Upper lobe of left lung (tissue), 6 donors: ENCODE results near the gene GJA5. TPM values are rescaled to one million over a fixed set of nuclear protein-coding genes. Genes with fewer than 3 reads are reported as not detected.

ENCODE experiments used
- ATAC-seq, 2 donors: fragments of 200-7000 bp; cut with Tn5 transposase; one replicate each; pipeline ENCODE4 v1.9.1; 2022; ENCODE audit warnings: mild to moderate bottlenecking in 2 of 2, moderate library complexity in 2 of 2; ENCODE audit not compliant: low FRiP score in 2 of 2
- DNase-seq, 2 donors: peaks; one replicate each; pipeline ENCODE4 v3.0.0-alpha.2; 2019 to 2020
- H3K27ac ChIP-seq, 4 donors: fragments of 200-600 bp; sonication (generic); one replicate each; pipeline ENCODE4 v1.5.1; 2016 to 2019
- H3K27me3 ChIP-seq, 4 donors: fragments of 200-600 bp; sonication (generic); one replicate each; pipeline ENCODE4 v1.5.1; 2017 to 2019
- H3K36me3 ChIP-seq, 4 donors: fragments of 200-600 bp; sonication (generic); one replicate each; pipeline ENCODE4 v1.5.1; 2016 to 2019
- H3K4me1 ChIP-seq, 4 donors: fragments of 200-600 bp; sonication (generic); one replicate each; pipeline ENCODE4 v1.5.1; 2018 to 2019
- H3K4me3 ChIP-seq, 4 donors: fragments of 200-600 bp; sonication (generic); one replicate each; pipeline ENCODE4 v1.5.1; 2017 to 2019; ENCODE audit warnings: mild to moderate bottlenecking in 2 of 4, moderate library complexity in 1 of 4
- H3K9me3 ChIP-seq, 4 donors: fragments of 200-600 bp; sonication (generic); one replicate each; pipeline ENCODE4 v1.5.1; 2018 to 2019
- EP300 ChIP-seq, 4 donors: sonication (generic); formaldehyde crosslinking; IDR thresholded peaks; one replicate each; pipeline ENCODE4 v1.5.1; 2017; ENCODE audit warnings: antibody characterized with exemption in 4 of 4, control low read depth in 2 of 4
- POLR2A ChIP-seq, 4 donors: fragments of 450-650 bp; IDR thresholded peaks; one replicate each; pipeline ENCODE4 v1.5.1; 2016 to 2017; ENCODE audit warnings: antibody characterized with exemption in 4 of 4, mild to moderate bottlenecking in 2 of 4
- POLR2AphosphoS5 ChIP-seq, 2 donors: sonication (generic); formaldehyde crosslinking; IDR thresholded peaks; one replicate each; pipeline ENCODE4 v1.5.1; 2017; ENCODE audit warnings: antibody characterized with exemption in 2 of 2
- WGBS, 2 donors: methylation state at CpG; one replicate each; pipeline ENCODE4 v1.1.5; 2017 to 2018; 5-methylcytosine and 5-hydroxymethylcytosine counted together
- total RNA-seq, 6 donors: library from RNA; depleted of rRNA in 4 of 6; stranded (reverse); fragments of >200 nt in 4 of 6; gene quantifications; one replicate each; pipeline versions ENCODE4 v1.1.0 to v1.2.1, GENCODE V29; 2016 to 2021
- TF ChIP-seq, protein P1 (sequence below), 6 experiments: fragments of 450-650 bp in 4 of 6; fragments of 200-600 bp in 2 of 6; sonication (generic) in 2 of 6; IDR thresholded peaks; one replicate each; pipeline ENCODE4 v1.5.1; 2016 to 2019; ENCODE audit warnings: antibody characterized with exemption in 6 of 6
- donor health status: DM: no; HTN: no; CAD: no; lungs with moderate emphysema.
- donor health status: DM: no; HTN: yes; CAD: no; lungs with severe emphysema.

GJA5 gene
- total RNA-seq, 6 donors from 2014 or later = 6.3 to 83.5 (median 38.2) TPM

- no peak for DNase-seq
- Histone ChIP-seq H3K27me3 (no peaks in the 10 kb centered on the region), H3K4me3 (no peak overlapping the region), H3K27ac (no peak overlapping the region), H3K36me3 (no peaks in the 10 kb centered on the region), H3K9me3 (no peaks in the 10 kb centered on the region), H3K4me1 (no peaks in the 10 kb centered on the region)
- TF ChIP-seq POLR2AphosphoS5 (IDR thresholded peaks at IDR 0.05) (no peak), POLR2A (IDR thresholded peaks at IDR 0.05) (no peak), EP300 (IDR thresholded peaks at IDR 0.05) (no peak)
- TF ChIP-seq, protein P1, sequence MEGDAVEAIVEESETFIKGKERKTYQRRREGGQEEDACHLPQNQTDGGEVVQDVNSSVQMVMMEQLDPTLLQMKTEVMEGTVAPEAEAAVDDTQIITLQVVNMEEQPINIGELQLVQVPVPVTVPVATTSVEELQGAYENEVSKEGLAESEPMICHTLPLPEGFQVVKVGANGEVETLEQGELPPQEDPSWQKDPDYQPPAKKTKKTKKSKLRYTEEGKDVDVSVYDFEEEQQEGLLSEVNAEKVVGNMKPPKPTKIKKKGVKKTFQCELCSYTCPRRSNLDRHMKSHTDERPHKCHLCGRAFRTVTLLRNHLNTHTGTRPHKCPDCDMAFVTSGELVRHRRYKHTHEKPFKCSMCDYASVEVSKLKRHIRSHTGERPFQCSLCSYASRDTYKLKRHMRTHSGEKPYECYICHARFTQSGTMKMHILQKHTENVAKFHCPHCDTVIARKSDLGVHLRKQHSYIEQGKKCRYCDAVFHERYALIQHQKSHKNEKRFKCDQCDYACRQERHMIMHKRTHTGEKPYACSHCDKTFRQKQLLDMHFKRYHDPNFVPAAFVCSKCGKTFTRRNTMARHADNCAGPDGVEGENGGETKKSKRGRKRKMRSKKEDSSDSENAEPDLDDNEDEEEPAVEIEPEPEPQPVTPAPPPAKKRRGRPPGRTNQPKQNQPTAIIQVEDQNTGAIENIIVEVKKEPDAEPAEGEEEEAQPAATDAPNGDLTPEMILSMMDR (IDR thresholded peaks at IDR 0.05) = no peak
- ATAC-seq = no peak
- 87 to 95% methylated on average over 2 of the region's 2 CpGs for WGBS, 2 donors
Observed at GRCh38 chr1:147800804-147801203, 40.4 kb upstream of the GJA5 start.

GRCh38 chr1:147798731-147799130 lies 38.3 kb upstream of the GJA5 start:
- Histone ChIP-seq H3K4me1 (peaks cover 0 to 6% (median 0%) of the 10 kb centered on the region in 4 donors), H3K9me3 (no peaks in the 10 kb centered on the region), H3K27ac (no peak overlapping the region), H3K27me3 (no peaks in the 10 kb centered on the region), H3K36me3 (no peaks in the 10 kb centered on the region), H3K4me3 (no peak overlapping the region)
- ATAC-seq (no peak), DNase-seq (no peak)
- TF ChIP-seq POLR2A (IDR thresholded peaks at IDR 0.05) = no peak
- TF ChIP-seq, protein P1 (IDR thresholded peaks at IDR 0.05) = no peak
- TF ChIP-seq EP300 (IDR thresholded peaks at IDR 0.05) = no peak
- TF ChIP-seq POLR2AphosphoS5 (IDR thresholded peaks at IDR 0.05) = no peak
- 66 to 84% methylated on average over 3 of the region's 3 CpGs for WGBS, 2 donors

DNA sequence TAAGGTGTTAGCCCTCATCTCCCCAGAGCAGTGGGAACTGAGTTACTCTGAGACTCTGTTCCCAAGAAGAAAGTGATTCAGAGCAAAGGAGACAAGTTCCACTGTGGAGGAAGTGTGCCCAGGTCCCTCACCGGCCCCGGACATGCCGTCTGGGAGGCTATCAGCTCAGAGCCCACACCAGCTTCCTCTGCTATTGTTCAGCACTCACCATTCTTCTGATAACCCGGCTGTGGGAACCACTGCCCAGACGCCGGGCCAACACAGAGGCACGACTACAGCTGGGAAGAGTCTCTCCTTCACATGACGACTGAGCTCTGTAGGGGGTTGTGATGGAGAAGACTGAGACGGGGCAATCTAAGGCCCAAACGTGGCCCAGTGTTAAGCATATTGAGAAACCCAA lies 34.2 kb upstream of the GJA5 start:
- no peaks in the 10 kb centered on the region for H3K9me3 ChIP-seq
- ATAC-seq = no peak
- TF ChIP-seq POLR2A (IDR thresholded peaks at IDR 0.05) = no peak
- TF ChIP-seq, protein P1 (IDR thresholded peaks at IDR 0.05) = no peak
- TF ChIP-seq POLR2AphosphoS5 (IDR thresholded peaks at IDR 0.05) = no peak
- peak in 1 of 4 donors; percentile 11 for TF ChIP-seq EP300 (IDR thresholded peaks at IDR 0.05)
- H3K27ac ChIP-seq = peak overlapping the region in 2 of 4 donors; percentile 21 to 50
- peaks cover 0 to 7% (median 0%) of the 10 kb centered on the region in 4 donors for H3K4me1 ChIP-seq
- H3K36me3 ChIP-seq = no peaks in the 10 kb centered on the region
- 38 to 42% methylated on average over 6 to 10 of the region's 10 CpGs for WGBS, 2 donors
- DNase-seq = peak; percentile 17 to 29
- no peak overlapping the region for H3K4me3 ChIP-seq
- H3K27me3 ChIP-seq = no peaks in the 10 kb centered on the region

DNA sequence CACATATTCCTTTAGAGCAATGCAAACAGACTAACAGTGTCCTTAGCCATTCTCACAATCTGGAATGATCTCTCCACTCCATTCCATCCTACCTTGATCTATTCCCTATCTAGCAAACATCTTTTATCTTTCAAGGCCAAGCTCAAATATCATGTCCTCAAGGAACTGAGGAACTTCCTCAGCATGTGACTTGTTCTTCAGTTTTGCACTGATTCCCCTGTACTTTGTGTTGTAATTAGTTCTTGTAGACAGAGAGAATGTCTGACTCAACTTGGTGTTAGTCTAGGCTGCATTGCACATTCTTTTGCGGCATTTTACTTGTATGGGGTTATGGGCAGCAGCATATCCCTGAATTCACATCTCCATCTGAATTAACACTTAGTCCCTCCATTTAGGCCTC lies 31.5 kb upstream of the GJA5 start:
- Histone ChIP-seq H3K27me3 (no peaks in the 10 kb centered on the region), H3K9me3 (no peaks in the 10 kb centered on the region), H3K4me3 (no peak overlapping the region), H3K27ac (no peak overlapping the region), H3K4me1 (peaks cover 0 to 7% (median 0%) of the 10 kb centered on the region in 4 donors), H3K36me3 (no peaks in the 10 kb centered on the region)
- no peak for ATAC-seq
- DNase-seq = no peak
- WGBS, 2 donors = 88 to 100% methylated on average over 1 of the region's 1 CpG
- TF ChIP-seq, protein P1 (IDR thresholded peaks at IDR 0.05) = no peak
- no peak for TF ChIP-seq POLR2A (IDR thresholded peaks at IDR 0.05)
- TF ChIP-seq EP300 (IDR thresholded peaks at IDR 0.05) = no peak
- no peak for TF ChIP-seq POLR2AphosphoS5 (IDR thresholded peaks at IDR 0.05)

- no peak for DNase-seq
- H3K36me3 ChIP-seq = no peaks in the 10 kb centered on the region
- no peak for ATAC-seq
- H3K9me3 ChIP-seq = no peaks in the 10 kb centered on the region
- H3K4me3 ChIP-seq = no peak overlapping the region
- no peak overlapping the region for H3K27ac ChIP-seq
- H3K27me3 ChIP-seq = no peaks in the 10 kb centered on the region
- H3K4me1 ChIP-seq = no peaks in the 10 kb centered on the region
- 57 to 67% methylated on average over 2 of the region's 2 CpGs for WGBS, 2 donors
- TF ChIP-seq EP300 (IDR thresholded peaks at IDR 0.05) (no peak), POLR2A (IDR thresholded peaks at IDR 0.05) (no peak), POLR2AphosphoS5 (IDR thresholded peaks at IDR 0.05) (no peak)
- TF ChIP-seq, protein P1 (IDR thresholded peaks at IDR 0.05) = no peak
Observed at GRCh38 chr1:147787765-147788164, 27.4 kb upstream of the GJA5 start.
